Measurements from ENCODE around the gene STAM2.

- TF ChIP-seq ZBTB34 (CRISPR knock-in tag; IDR thresholded peaks at IDR 0.05) (no peak), ZMYM4 (CRISPR knock-in tag; IDR thresholded peaks at IDR 0.05) (no peak)
These were observed 47.9 kb downstream of the STAM2 start for GRCh38 chr2:152127628-152128027.
